HG03025 (cell line): Measurements from ENCODE around the gene NCAPG2.
"Not testable (repeated sequence)": the region's sequence is repeated elsewhere in the genome, so short reads cannot be mapped to it uniquely, and the experiment has no call there.

Experiments
- ATAC-seq: cut with Tn5 transposase; IDR thresholded peaks from one replicate; pipeline ENCODE4 v1.9.1; 2021; ENCODE audit warnings: mild to moderate bottlenecking, moderate library complexity; ENCODE audit not compliant: unreplicated experiment, low FRiP score

NCAPG2 gene

GRCh38 chr7:158646766-158647474 is 57.7 kb downstream of the NCAPG2 start:
- no peak for ATAC-seq

DNA sequence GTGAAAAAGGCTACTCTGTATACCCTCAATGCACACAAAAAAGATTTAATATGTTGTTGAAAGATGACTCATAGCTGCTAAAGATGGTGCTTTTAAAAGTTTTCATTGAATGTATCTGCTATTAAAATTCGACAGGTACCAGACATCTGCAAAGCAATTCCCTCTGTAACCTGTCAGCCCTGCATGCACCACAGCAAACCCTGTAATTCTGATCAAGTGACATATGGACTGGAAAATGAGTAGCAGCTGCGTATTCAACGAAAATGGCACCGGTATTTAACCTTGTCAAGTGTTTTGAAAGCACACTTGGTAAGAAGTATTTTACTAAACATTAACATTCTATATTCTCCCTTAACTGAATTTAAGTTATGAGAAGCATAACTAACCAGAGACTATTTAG is 58.8 kb downstream of the NCAPG2 start:
- no peak for ATAC-seq

DNA sequence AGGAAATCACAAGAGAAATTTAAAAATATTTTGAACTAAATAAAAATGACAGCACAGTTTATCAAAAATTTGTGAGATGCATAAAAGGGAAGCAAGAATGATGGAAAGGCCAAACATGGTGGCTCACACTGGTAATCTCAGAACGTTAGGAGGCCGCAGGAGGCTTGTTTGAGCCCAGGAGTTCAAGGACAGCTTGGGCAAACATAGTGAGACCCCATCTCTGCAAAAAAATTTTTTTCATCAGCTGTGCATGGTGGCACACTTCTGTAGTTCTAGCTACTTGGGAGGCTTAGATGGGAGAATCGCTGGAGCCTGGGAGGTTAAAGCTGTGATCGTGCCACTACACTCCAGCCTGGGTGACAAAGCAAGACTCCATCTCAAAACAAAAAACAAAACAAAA is 62.5 kb downstream of the NCAPG2 start:
- ATAC-seq: no peak

GRCh38 chr7:158638001-158638400 is 66.6 kb downstream of the NCAPG2 start:
- no peak for ATAC-seq

DNA sequence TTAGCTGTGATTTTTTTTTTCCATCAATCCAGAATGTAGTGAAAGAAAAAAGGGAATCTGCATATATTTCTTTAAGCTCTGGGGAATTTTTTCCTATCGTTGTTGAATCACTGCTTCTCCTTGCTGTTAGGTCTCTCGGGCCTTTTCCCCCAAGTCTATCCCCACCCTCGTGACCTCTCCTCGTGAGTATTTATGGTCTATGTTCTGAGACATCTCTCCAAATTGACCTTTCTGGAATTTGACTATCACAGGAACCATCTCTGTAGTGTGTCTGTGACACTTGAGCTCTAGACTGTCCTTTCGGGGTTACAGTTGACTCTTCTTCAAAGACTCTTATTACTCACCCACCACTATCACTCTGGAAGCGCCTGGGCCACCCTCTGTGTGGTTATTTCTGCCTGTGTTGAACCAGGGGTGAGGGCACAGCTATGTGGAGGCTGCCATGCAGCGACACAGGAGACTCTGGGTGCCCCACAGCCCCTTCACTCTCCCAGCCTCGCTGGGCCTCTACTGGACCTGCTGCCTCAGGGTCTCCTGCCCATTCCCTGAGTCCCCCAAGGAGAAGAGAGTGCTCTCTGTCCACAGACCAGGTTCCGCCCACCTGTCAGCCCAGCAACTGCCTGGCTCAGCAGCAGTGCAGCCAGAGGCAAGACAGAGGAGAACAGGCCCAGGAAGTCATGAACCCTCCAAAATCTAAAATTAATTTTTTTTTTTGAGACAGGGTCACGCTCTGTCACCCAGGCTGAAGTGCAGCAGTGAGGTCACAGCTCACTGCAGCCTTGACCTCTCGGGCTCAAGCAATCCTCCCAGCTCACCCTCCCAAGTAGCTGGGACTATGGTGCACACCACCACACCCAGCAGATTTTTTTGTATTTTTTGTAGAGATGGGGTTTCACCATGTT is 71.3 kb downstream of the NCAPG2 start:
- no peak for ATAC-seq

GRCh38 chr7:158631574-158632195 is 72.9 kb downstream of the NCAPG2 start:
- no peak for ATAC-seq

DNA sequence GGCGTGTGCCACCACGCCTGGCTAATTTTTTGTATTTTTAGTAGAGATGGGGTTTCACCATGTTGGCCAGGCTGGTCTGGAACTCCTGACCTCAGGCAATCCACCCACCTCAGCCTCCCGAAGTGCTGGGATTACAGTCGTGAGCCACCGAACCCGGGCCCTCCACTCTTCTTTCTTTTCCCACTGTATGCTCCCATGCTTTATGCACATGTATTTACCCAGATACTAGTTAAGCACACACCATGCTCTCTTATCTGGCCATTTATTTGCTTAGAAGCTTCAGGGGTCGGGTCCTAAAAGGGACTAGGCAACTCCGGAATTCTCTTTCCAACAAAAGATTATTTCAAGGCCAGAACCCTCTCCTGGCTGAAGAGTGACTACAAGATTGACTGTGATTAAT is 78.3 kb downstream of the NCAPG2 start:
- ATAC-seq: not testable (repeated sequence)

- ATAC-seq: no peak
Measured at GRCh38 chr7:158623241-158623640, 81.4 kb downstream of the NCAPG2 start.

- ATAC-seq: no peak
Measured at GRCh38 chr7:158620839-158621441, 83.7 kb downstream of the NCAPG2 start.

DNA sequence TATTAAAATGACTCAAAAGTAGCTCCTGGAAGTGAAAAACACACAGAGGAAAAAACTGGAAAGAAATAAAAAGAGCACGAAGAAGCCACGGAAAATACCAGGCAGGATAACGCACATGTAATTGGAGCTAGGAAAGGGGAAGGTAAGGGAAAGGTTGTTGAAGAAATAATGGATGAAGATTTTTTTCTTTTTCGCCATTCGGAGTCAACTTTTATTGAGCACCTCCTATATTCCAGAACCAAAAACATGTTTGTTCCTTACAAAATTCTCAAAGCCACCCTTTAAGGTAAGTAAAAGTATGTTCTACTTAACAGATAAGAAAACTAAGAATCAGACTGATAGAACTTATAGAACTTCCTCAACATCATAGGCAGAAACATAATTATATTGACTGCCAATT is 84.2 kb downstream of the NCAPG2 start:
- no peak for ATAC-seq

DNA sequence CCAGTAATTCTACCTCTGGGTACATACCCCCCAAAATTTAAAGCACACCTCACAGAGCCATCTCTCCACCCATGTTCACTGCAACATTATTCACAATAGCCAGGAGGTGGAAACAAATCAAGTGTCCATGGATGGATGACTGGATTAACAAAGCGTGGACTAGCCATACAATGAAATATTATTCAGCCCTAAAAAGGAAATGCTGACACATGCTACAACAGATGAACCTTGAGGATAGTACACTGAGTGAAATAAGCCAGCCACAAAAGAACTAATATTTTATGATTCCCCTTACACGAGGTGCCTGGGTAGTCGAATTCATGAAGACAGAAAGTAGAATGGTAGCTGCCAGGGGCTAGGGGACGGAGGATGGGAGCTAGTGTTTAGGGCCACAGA is 85.9 kb downstream of the NCAPG2 start:
- ATAC-seq: no peak

GRCh38 chr7:158617737-158618128 is 86.9 kb downstream of the NCAPG2 start:
- no peak for ATAC-seq

DNA sequence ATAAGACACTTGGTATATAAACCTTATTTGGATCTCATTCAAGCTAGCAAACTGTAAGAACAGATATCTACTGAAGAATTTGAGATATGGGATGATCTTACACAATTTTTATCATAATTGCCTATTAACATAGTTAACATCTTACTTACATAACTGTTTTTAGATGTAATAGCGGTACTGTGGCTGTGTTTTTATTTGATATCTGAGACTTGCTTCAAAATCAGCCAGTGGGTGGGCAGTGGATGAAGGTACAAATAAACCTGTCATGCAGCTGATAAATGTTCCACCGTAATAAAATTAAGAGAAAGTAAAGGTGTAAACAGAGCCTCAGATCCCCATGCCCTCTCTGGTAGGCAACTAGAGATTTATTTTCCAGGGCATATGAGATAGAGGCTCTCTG is 88.6 kb downstream of the NCAPG2 start:
- no peak for ATAC-seq

- ATAC-seq: no peak
Measured at GRCh38 chr7:158614700-158615099, 89.9 kb downstream of the NCAPG2 start.

- ATAC-seq: peak; percentile 80
Measured at GRCh38 chr7:158613481-158613880, 91.1 kb downstream of the NCAPG2 start.

DNA sequence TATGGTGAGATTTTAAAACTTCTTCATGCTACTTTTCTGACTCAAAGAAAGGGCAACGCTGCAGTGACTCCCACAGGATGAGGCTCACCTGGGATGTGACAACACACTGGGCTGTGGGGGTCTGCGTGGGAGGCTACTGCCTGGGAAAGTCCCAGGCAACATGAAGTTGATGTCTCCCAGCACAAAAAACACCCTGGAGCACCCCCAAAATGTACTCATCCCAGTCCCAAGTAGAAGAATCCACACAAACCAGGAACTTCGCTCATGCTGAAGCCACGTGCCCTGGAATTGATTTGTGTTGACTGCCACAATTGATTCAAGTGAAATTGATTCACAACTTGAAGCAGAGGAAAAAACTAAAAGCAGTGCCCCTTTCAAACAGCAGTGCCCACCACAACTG is 92.1 kb downstream of the NCAPG2 start:
- no peak for ATAC-seq

DNA sequence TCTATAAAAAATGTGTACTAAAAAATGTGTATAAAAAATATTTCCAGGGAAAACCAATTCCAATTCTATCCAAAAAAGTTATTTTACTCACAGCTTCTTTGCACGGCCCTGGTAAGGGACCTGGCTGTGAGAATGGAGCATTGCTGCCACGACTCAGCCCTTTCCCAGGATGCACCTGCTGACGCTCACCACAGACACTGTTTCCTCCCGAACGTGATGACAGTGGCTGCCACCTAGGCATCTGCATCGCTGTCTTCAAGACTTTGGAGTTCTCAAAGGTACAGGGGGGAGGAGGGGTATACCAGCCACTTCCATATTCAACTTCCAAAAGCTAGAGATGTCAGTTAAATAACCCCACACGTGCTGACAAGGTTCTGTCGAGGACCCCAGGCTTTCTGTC is 93.1 kb downstream of the NCAPG2 start:
- no peak for ATAC-seq

DNA sequence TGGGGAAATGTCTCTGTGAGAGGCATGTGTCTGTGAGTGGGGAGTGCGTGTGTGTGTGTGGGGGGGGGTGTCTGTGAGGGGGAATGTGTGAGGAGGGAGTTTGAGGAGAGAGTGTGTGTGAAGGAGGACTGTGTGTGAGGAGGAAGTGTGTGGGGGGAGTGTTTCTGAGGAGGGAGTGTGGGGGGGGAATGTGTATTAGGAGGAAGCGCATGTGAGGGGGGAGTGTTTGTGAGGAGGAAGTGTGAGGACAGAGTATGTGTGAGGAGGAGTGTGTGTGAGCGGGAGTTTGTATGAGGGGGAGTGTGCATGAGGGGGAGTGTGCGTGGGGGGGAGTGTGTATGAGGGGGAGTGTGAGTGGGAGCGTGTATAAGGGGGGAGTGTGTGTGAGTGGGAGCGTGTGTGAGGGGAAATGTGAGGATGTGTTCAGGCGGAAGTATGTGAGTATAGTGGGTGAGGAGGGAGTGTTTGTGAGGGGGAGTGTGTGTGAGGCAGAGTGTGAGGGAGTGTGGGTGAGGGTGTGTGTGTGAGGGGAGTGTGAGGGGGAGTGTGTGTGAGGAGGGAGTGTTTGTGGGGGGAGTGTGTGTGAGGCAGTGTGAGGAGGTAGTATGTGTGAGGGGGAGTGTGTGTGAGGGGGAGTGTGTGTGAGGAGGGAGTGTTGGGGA is 95.2 kb downstream of the NCAPG2 start:
- ATAC-seq: no peak

GRCh38 chr7:158607563-158607962 is 97.0 kb downstream of the NCAPG2 start:
- no peak for ATAC-seq

GRCh38 chr7:158606671-158607424 is 97.8 kb downstream of the NCAPG2 start:
- no peak for ATAC-seq
